ENCODE measurements around the gene WDR93. TPM values are rescaled to one million over a fixed set of nuclear protein-coding genes. Genes with fewer than 3 reads are reported as not detected.

WDR93 gene
- total RNA-seq, 2 experiments from 2014 or later, result not detected

GRCh38 chr15:89761009-89761831 is 70.6 kb downstream of the WDR93 start:
- DNase-seq, result no peak
- peaks cover 6% of the 10 kb centered on the region for H3K4me1 Mint-ChIP-seq
- H3K36me3 Mint-ChIP-seq (ENCODE audit: low read depth), result no peaks in the 10 kb centered on the region
- no peak overlapping the region for H3K4me3 Mint-ChIP-seq
- H3K27me3 Mint-ChIP-seq, result peaks cover 2% of the 10 kb centered on the region
- ChIA-PET CTCF (interaction anchor here (0.7 to 7.0 kb wide), 38 partner anchors 8 to 525 kb away, joined by 3 to 168 read pairs (median 4); partner anchors contain the start of genes ANPEP, AP3S2, MESP1 and MESP2), POLR2A (interaction anchor here (0.6 to 2.3 kb wide), 2 partner anchors 11 to 114 kb away, joined by 4 to 6 read pairs; partner anchors contain the start of gene MESP1)
- H3K27ac Mint-ChIP-seq, result no peak overlapping the region
- no peaks in the 10 kb centered on the region for H3K9me3 Mint-ChIP-seq

- H3K4me1 Mint-ChIP-seq, result peaks cover 6% of the 10 kb centered on the region
- no peak for DNase-seq
- ChIA-PET CTCF (interaction anchor here (0.8 to 7.0 kb wide), 22 partner anchors 7 to 525 kb away, joined by 3 to 168 read pairs (median 6); partner anchors contain the start of genes AP3S2 and MESP1), POLR2A (interaction anchor here (2.3 kb wide), 1 partner anchor 113 kb away, joined by 6 read pairs; no protein-coding TSS in a partner anchor)
- no peaks in the 10 kb centered on the region for H3K9me3 Mint-ChIP-seq
- H3K4me3 Mint-ChIP-seq, result no peak overlapping the region
- H3K36me3 Mint-ChIP-seq (ENCODE audit: low read depth), result no peaks in the 10 kb centered on the region
- H3K27me3 Mint-ChIP-seq, result no peaks in the 10 kb centered on the region
- H3K27ac Mint-ChIP-seq, result no peak overlapping the region
Observed at GRCh38 chr15:89761929-89762328, 71.3 kb downstream of the WDR93 start.

DNA sequence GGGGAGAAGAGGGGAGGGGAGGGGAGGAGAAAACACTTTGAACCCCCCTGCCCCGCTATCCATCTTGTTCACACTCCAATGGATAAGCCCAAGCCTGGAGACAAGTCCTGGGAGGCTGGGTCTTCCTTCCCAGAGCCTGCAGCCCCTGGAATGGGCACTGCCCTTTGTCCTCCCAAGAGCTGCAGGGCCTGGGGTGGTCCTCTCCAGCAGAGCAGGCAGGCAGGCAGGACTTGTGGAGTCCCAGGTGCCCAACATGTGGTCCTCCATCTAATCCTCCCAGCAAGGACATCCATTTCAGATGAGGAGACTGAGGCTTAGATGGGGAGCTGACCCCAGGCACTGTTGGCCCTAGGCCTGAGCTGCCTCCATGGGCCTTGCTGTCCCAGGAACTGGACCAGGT is 75.1 kb downstream of the WDR93 start:
- no peak overlapping the region for H3K27ac Mint-ChIP-seq
- CTCF ChIA-PET, result no interaction called here

DNA sequence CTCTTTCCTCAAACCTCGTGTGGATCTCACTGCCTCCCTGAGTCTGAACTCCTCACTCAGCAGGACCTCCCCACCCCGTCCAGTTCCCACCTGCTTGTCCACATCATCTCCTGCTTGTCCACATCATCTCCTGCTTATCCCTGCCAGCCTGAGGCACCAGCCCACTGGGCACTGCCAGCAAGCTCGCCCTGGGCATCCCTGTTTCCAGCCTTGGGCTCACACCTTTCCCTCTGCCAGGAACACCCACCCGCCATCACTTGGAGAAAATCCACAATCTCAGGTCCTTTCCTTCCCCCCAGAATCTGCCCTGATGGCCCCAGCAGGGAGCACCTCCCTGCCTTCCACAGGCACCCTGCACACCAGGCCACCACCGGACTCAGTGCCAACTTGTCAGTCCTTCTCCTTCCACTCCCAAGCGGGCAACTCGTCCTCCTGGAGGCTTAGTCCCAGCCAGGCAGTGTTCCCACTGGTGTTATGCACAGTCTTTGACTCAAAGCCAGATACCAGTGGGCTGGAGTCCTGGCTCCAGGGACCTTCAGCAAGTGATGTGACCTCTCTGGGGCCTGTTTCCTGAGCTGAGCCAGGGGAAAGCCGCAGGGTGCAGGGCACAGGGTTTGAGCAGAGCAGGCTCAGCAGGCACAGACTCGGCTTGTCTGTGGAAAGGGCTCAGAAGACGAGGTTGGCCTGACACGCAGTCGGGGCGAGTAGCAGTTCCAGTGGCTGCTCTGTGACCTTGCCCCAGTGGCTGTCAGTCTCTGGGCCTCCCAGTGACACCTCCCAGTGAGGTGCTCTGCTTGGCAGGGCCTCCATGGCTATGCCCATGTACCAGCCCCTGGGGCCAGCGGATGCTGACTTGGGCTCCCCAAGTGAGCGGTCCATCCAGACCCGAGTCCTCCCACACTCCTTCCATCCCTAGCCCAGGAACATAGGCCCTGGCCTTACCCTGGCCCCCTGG is 76.0 kb downstream of the WDR93 start:
- DNase-seq, result no peak
- CTCF ChIA-PET, result no interaction called here
- Mint-ChIP-seq H3K9me3 (no peaks in the 10 kb centered on the region), H3K4me3 (no peak overlapping the region), H3K27ac (no peak overlapping the region), H3K36me3 (ENCODE audit: low read depth) (no peaks in the 10 kb centered on the region), H3K27me3 (no peaks in the 10 kb centered on the region), H3K4me1 (no peaks in the 10 kb centered on the region)
- POLR2A ChIA-PET, result interaction anchor here (1.3 kb wide), 1 partner anchor 14 kb away, joined by 4 read pairs; no protein-coding TSS in a partner anchor

More for the DNA sequence above, 75.1 kb downstream of the WDR93 start:
- DNase-seq, result no peak
- Mint-ChIP-seq H3K27me3 (no peaks in the 10 kb centered on the region), H3K9me3 (no peaks in the 10 kb centered on the region), H3K4me1 (peaks cover 4% of the 10 kb centered on the region), H3K4me3 (no peak overlapping the region), H3K36me3 (ENCODE audit: low read depth) (no peaks in the 10 kb centered on the region)
- POLR2A ChIA-PET, result interaction anchor here (1.4 kb wide), 1 partner anchor 15 kb away, joined by 4 read pairs; no protein-coding TSS in a partner anchor

- no peak for DNase-seq
- no peak overlapping the region for H3K27ac Mint-ChIP-seq
- H3K4me3 Mint-ChIP-seq, result no peak overlapping the region
- CTCF ChIA-PET, result interaction anchor here (1.8 kb wide), 1 partner anchor 107 kb away, joined by 6 read pairs; no protein-coding TSS in a partner anchor
- no peaks in the 10 kb centered on the region for H3K4me1 Mint-ChIP-seq
- H3K27me3 Mint-ChIP-seq, result no peaks in the 10 kb centered on the region
- H3K9me3 Mint-ChIP-seq, result no peaks in the 10 kb centered on the region
- no peaks in the 10 kb centered on the region for H3K36me3 Mint-ChIP-seq (ENCODE audit: low read depth)
- POLR2A ChIA-PET, result interaction anchor here (1.3 kb wide), 1 partner anchor 14 kb away, joined by 4 read pairs; no protein-coding TSS in a partner anchor
Observed at GRCh38 chr15:89767411-89767915, 76.9 kb downstream of the WDR93 start.

DNA sequence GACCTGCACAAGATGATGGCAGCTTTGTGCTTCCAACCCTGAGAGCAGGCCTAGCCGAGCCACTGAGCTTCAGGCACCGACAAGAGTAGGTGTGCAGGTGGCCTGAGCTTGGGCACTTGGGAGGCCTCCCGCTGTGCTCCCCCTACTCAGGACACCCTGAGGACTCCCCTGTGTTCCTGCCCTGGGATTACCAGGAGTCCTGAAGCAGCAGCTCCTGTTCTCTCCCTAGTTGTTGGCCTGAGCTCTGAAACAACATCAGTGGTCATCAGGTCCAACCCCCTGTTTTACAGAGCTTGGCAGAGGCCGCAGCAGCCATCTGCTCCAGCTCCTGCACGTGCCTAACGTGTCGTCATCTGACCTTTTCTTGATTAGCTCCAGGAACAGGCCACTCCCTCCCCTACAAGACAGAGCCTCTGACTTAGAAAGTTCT is 77.5 kb downstream of the WDR93 start:
- ChIA-PET POLR2A (interaction anchor here (1.3 kb wide), 1 partner anchor 13 kb away, joined by 4 read pairs; no protein-coding TSS in a partner anchor), CTCF (interaction anchor here (1.2 to 1.8 kb wide), 2 partner anchors 28 to 107 kb away, joined by 4 to 6 read pairs; no protein-coding TSS in a partner anchor)
- Mint-ChIP-seq H3K4me3 (no peak overlapping the region), H3K36me3 (ENCODE audit: low read depth) (no peaks in the 10 kb centered on the region), H3K27ac (no peak overlapping the region), H3K27me3 (no peaks in the 10 kb centered on the region), H3K4me1 (no peaks in the 10 kb centered on the region), H3K9me3 (no peaks in the 10 kb centered on the region)
- DNase-seq, result no peak

- ChIA-PET CTCF (interaction anchor here (0.6 to 1.8 kb wide), 3 partner anchors 8 to 105 kb away, joined by 3 to 6 read pairs (median 3); no protein-coding TSS in a partner anchor), POLR2A (no interaction called here)
- no peak for DNase-seq
- Mint-ChIP-seq H3K4me1 (no peaks in the 10 kb centered on the region), H3K4me3 (no peak overlapping the region), H3K27ac (no peak overlapping the region), H3K9me3 (no peaks in the 10 kb centered on the region), H3K36me3 (ENCODE audit: low read depth) (no peaks in the 10 kb centered on the region), H3K27me3 (peaks cover 3% of the 10 kb centered on the region)
Observed at GRCh38 chr15:89769366-89769765, 78.8 kb downstream of the WDR93 start.

DNA sequence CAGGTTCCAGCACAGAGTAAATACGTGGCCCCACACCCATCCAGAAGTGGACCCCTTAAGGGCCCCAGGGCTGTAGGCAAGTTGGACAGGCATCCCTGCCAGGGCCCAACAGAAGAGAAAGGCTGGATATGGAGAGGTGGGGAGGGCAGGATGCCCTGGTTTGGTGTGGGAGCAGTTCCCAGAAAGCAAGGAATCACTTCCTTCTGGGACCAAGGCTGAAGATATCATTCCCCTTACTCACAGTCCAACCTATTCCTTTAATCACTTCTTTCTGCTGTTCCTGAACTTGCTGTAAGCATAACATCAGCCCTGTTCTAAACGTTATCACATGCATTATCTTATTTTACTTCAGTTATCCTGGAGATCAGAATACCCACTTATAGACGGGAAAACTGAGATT is 79.4 kb downstream of the WDR93 start:
- Mint-ChIP-seq H3K27me3 (peaks cover 3% of the 10 kb centered on the region), H3K9me3 (no peaks in the 10 kb centered on the region), H3K36me3 (ENCODE audit: low read depth) (no peaks in the 10 kb centered on the region), H3K4me1 (no peaks in the 10 kb centered on the region), H3K4me3 (no peak overlapping the region), H3K27ac (no peak overlapping the region)
- DNase-seq, result no peak
- CTCF ChIA-PET, result interaction anchor here (1.2 to 5.2 kb wide), 2 partner anchors 9 to 105 kb away, joined by 4 to 22 read pairs; no protein-coding TSS in a partner anchor
- POLR2A ChIA-PET, result no interaction called here

DNA sequence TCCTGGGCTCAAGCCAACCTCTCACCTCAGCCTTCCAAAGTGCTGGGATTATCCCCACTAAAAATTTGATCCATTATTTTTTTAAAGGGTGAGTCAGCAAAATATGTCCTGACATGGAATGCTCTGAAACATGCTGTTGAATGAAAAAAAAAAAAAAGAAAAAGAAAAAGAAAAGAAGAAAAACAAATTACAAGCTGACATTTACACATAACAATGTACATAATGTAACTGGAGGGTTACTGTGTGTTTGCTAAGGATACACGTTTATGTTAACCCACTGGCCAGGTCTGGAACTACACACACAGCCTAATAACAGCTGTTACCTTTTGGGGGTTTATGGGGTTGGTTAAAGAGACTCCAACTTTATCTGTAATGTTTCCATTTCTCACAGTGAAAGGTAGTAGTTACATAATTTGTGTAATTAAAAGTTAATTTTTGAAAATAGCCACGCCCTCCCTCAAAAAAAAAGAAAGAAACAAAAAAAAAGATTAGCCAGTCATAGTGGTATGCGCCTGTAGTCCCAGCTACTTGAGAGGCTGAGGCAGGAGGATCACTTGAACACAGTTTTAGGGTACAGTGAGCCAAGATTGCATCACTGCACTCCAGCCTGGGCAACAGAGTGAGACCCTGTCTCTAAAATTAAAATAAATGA is 82.4 kb downstream of the WDR93 start:
- DNase-seq, result no peak
- H3K36me3 Mint-ChIP-seq (ENCODE audit: low read depth), result no peaks in the 10 kb centered on the region
- H3K4me1 Mint-ChIP-seq, result peaks cover 4% of the 10 kb centered on the region
- CTCF ChIA-PET, result interaction anchor here (0.7 to 5.2 kb wide), 6 partner anchors 10 to 318 kb away, joined by 3 to 22 read pairs (median 4); partner anchors contain the start of gene ANPEP
- H3K27me3 Mint-ChIP-seq, result peaks cover 5% of the 10 kb centered on the region
- H3K4me3 Mint-ChIP-seq, result no peak overlapping the region
- POLR2A ChIA-PET, result interaction anchor here (1.9 kb wide), 1 partner anchor 121 kb away, joined by 6 read pairs; the partner anchor contains the start of gene AP3S2
- H3K9me3 Mint-ChIP-seq, result no peaks in the 10 kb centered on the region
- H3K27ac Mint-ChIP-seq, result no peak overlapping the region

GRCh38 chr15:89774492-89774891 is 83.9 kb downstream of the WDR93 start:
- Mint-ChIP-seq H3K9me3 (no peaks in the 10 kb centered on the region), H3K4me3 (no peak overlapping the region), H3K36me3 (ENCODE audit: low read depth) (no peaks in the 10 kb centered on the region), H3K27ac (no peak overlapping the region), H3K4me1 (peaks cover 6% of the 10 kb centered on the region), H3K27me3 (peaks cover 5% of the 10 kb centered on the region)
- CTCF ChIA-PET, result interaction anchor here (4.3 to 5.2 kb wide), 2 partner anchors 14 to 100 kb away, joined by 19 to 22 read pairs; no protein-coding TSS in a partner anchor
- POLR2A ChIA-PET, result interaction anchor here (1.7 to 1.9 kb wide), 2 partner anchors 9 to 120 kb away, joined by 3 to 6 read pairs; partner anchors contain the start of gene AP3S2
- DNase-seq, result no peak

DNA sequence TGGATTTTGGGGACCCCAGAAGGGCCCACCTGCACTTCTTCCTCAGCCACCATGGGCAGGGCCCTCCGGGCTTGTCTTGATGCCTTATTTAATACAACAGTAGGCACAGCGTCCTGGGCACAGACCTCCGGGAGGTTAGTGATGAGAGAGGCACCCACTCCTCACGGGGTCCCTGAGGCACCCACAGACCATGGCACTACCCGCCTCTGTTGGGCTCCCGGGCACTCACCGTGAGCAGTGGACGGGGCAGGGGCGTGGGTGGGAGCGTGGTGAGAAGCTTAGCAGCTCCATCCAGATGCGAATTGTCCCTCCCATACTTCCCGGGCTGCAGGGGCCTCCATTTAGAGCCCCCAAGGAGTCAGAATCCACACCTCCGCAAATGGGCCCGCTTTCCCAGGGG is 85.2 kb downstream of the WDR93 start:
- Mint-ChIP-seq H3K4me1 (peaks cover 14% of the 10 kb centered on the region), H3K27me3 (peaks cover 5% of the 10 kb centered on the region), H3K4me3 (no peak overlapping the region), H3K36me3 (ENCODE audit: low read depth) (no peaks in the 10 kb centered on the region), H3K9me3 (no peaks in the 10 kb centered on the region), H3K27ac (no peak overlapping the region)
- ChIA-PET POLR2A (no interaction called here), CTCF (interaction anchor here (1.4 to 4.3 kb wide), 2 partner anchors 15 to 99 kb away, joined by 4 to 19 read pairs; no protein-coding TSS in a partner anchor)
- DNase-seq, result no peak
